Aorta (tissue), 5 donors: ENCODE data around the gene ASCC3. TPM values are rescaled to one million over a fixed set of nuclear protein-coding genes. Genes with fewer than 3 reads are reported as not detected.

Experiments
- ATAC-seq: fragments of 200-7000 bp; cut with Tn5 transposase; one replicate; pipeline ENCODE4 v1.9.1; 2022; ENCODE audit warnings: moderate library complexity; ENCODE audit not compliant: low FRiP score
- DNase-seq, 2 donors: peaks; one replicate each; pipeline ENCODE4 v3.0.0-alpha.2; 2020
- H3K27ac ChIP-seq, 2 donors: one replicate each; pipeline ENCODE4 v1.5.1; 2013; ENCODE audit warnings: low read length in 2 of 2, mild to moderate bottlenecking in 2 of 2, moderate library complexity in 2 of 2, control low read depth in 1 of 2, inconsistent platforms in 1 of 2, low read depth in 1 of 2
- H3K27me3 ChIP-seq, 2 donors: one replicate each; pipeline ENCODE4 v1.6.1; 2013; ENCODE audit warnings: control low read depth in 1 of 2, low read length in 1 of 2, mild to moderate bottlenecking in 1 of 2, moderate library complexity in 1 of 2; ENCODE audit not compliant: insufficient read depth in 2 of 2, control insufficient read depth in 1 of 2
- H3K36me3 ChIP-seq, 2 donors: one replicate each; pipeline ENCODE4 v1.6.1; 2013; ENCODE audit warnings: control low read depth in 1 of 2, low read length in 1 of 2, mild to moderate bottlenecking in 1 of 2; ENCODE audit not compliant: insufficient read depth in 2 of 2, control insufficient read depth in 1 of 2
- H3K4me1 ChIP-seq, 2 donors: one replicate each; pipeline ENCODE4 v1.6.1; 2013; ENCODE audit warnings: low read length in 2 of 2, control low read depth in 1 of 2, mild to moderate bottlenecking in 1 of 2, moderate library complexity in 1 of 2; ENCODE audit not compliant: insufficient read depth in 2 of 2, control insufficient read depth in 1 of 2
- H3K4me3 ChIP-seq, 2 donors: one replicate each; pipeline ENCODE4 v1.5.1; 2013; ENCODE audit warnings: low read length in 2 of 2, control low read depth in 1 of 2, mild to moderate bottlenecking in 1 of 2
- H3K9me3 ChIP-seq: one replicate; pipeline ENCODE4 v1.6.1; 2013; ENCODE audit warnings: mild to moderate bottlenecking, low read length; ENCODE audit not compliant: control insufficient read depth
- WGBS, 2 donors: extraction: QIAGEN DNeasy Blood & Tissue Kit; methylation state at CpG; one replicate each; pipeline ENCODE4 v1.1.7; 2013; 5-methylcytosine and 5-hydroxymethylcytosine counted together
- intact Hi-C, 2 donors: fragments of 100-400 bp; cut with DNase I; formaldehyde crosslinking; loops; one replicate each; pipeline versions ENCODE4 v1.14.2 to v1.15.0; 2022
- polyA plus RNA-seq, 2 donors: library from polyadenylated mRNA; stranded (reverse); fragments of 200-250 nt; gene quantifications; one replicate each; pipeline ENCODE4 v1.2.3, GENCODE V29; 2013
- total RNA-seq, 2 donors: library from RNA; stranded (reverse); fragmentation: NEBNext Ultra II Directional; extraction: Animal tissue kit (Norgen Biotek cat#: 25700); gene quantifications; one replicate each; pipeline ENCODE4 v1.2.1, GENCODE V29; 2021
- donor health status: healthy with polysubstance abuse.
- donor health status: Bipolar disorder and iron deficiency.
- donor health status: DM: no; HTN: no; CAD: no.
- donor health status: DM: no; HTN: no; CAD: no.
- donor health status: DM: yes; HTN: yes; CAD: no.

The ASCC3 gene
- total and polyA plus RNA-seq, 4 donors: 3.5 to 46.9 (median 26.8) TPM

GRCh38 chr6:100599088-100599770, 281.9 kb downstream of the ASCC3 start:
- no peaks in the 10 kb centered on the region for H3K4me1 ChIP-seq
- no peaks in the 10 kb centered on the region for H3K9me3 ChIP-seq
- DNase-seq (no peak), ATAC-seq (no peak)
- intact Hi-C loops: no loop called here
- no peak overlapping the region for H3K27ac ChIP-seq
- WGBS, 2 donors: 97 to 100% methylated on average over 1 of the region's 1 CpG
- no peaks in the 10 kb centered on the region for H3K27me3 ChIP-seq
- H3K4me3 ChIP-seq: no peak overlapping the region
- H3K36me3 ChIP-seq: no peaks in the 10 kb centered on the region

- no peaks in the 10 kb centered on the region for H3K27me3 ChIP-seq
- no peaks in the 10 kb centered on the region for H3K36me3 ChIP-seq
- H3K4me3 ChIP-seq: no peak overlapping the region
- no peaks in the 10 kb centered on the region for H3K9me3 ChIP-seq
- no peak overlapping the region for H3K27ac ChIP-seq
- ATAC-seq (no peak), DNase-seq (no peak)
- no peaks in the 10 kb centered on the region for H3K4me1 ChIP-seq
- intact Hi-C loops: no loop called here
Measured at GRCh38 chr6:100595456-100595855, 285.7 kb downstream of the ASCC3 start.

GRCh38 chr6:100593522-100593921, 287.6 kb downstream of the ASCC3 start:
- Histone ChIP-seq H3K36me3 (no peaks in the 10 kb centered on the region), H3K4me3 (no peak overlapping the region), H3K27ac (no peak overlapping the region), H3K9me3 (no peaks in the 10 kb centered on the region), H3K27me3 (no peaks in the 10 kb centered on the region), H3K4me1 (no peaks in the 10 kb centered on the region)
- ATAC-seq (no peak), DNase-seq (no peak)
- 59% methylated on average over 2 of the region's 2 CpGs for WGBS, 2 donors
- intact Hi-C loops: no loop called here

DNA sequence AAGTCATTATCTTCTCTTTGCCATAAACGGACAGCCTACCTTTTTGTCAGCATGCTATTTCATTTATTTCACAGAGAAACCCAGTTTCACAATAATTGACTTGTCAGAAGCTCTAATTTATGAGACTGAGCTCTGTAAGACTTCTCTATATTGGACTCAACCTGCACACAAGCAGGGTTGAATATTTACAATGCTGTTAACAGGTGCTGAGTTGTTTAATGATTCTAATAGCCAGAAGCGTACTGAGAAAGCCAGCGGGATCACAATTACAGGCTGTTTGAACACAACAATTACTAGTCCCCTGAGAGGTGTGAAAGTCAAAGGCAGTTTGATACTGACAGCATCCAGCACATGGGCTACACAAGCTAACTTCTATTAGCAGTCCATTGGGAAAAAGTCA, 288.2 kb downstream of the ASCC3 start:
- no peaks in the 10 kb centered on the region for H3K27me3 ChIP-seq
- no peaks in the 10 kb centered on the region for H3K4me1 ChIP-seq
- H3K9me3 ChIP-seq: no peaks in the 10 kb centered on the region
- intact Hi-C loops: no loop called here
- DNase-seq (no peak), ATAC-seq (no peak)
- WGBS, 2 donors: 78 to 80% methylated on average over 3 of the region's 3 CpGs
- H3K27ac ChIP-seq: no peak overlapping the region
- H3K4me3 ChIP-seq: no peak overlapping the region
- H3K36me3 ChIP-seq: no peaks in the 10 kb centered on the region

GRCh38 chr6:100577425-100577824, 303.7 kb downstream of the ASCC3 start:
- no peaks in the 10 kb centered on the region for H3K36me3 ChIP-seq
- DNase-seq (no peak), ATAC-seq (no peak)
- intact Hi-C loops: no loop called here
- WGBS, 2 donors: 84 to 90% methylated on average over 4 of the region's 4 CpGs
- H3K9me3 ChIP-seq: no peaks in the 10 kb centered on the region
- no peaks in the 10 kb centered on the region for H3K4me1 ChIP-seq
- no peak overlapping the region for H3K27ac ChIP-seq
- no peaks in the 10 kb centered on the region for H3K27me3 ChIP-seq
- no peak overlapping the region for H3K4me3 ChIP-seq

DNA sequence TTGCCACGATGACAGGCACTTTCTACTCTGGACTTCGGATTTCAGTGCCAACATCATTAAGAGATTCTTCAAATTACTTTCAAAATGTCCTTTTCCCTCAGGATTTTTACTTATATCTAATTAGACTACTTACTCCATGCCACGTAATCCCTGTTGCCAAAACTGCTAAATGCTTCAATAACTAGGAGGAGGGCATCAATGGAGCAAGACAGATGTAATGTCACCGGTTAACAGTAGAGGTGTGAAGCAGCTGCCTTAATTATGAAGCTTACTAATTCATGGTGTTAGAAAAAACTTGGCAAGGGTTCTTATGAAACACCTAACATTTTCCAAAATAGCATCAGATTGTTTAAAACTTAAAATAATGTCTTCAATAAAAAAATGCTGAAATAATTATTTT, 305.2 kb downstream of the ASCC3 start:
- 69 to 77% methylated on average over 4 of the region's 4 CpGs for WGBS, 2 donors
- Histone ChIP-seq H3K4me3 (no peak overlapping the region), H3K27ac (no peak overlapping the region), H3K9me3 (no peaks in the 10 kb centered on the region), H3K36me3 (no peaks in the 10 kb centered on the region), H3K4me1 (no peaks in the 10 kb centered on the region), H3K27me3 (no peaks in the 10 kb centered on the region)
- DNase-seq (no peak), ATAC-seq (no peak)
- intact Hi-C loops: no loop called here

DNA sequence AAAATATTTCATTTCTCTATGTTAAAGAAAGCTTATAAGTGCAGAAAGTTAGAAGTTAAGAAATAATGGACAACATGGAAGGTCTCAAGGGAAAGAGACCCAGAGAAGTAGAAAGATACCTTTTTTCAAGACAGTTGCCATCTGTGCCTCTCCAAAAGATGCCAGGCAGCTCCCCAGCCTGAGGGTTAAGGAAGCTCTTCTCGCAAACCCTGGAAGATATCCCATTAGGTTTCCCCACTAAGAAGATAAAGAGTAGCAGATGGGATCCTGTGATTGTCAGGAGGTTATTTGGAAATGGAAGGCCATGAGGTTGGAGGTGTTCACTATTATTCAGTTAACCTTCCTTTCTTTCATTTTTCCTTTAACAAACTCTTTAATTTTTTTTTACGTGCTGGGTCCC, 306.3 kb downstream of the ASCC3 start:
- DNase-seq (no peak), ATAC-seq (no peak)
- Histone ChIP-seq H3K36me3 (no peaks in the 10 kb centered on the region), H3K4me3 (no peak overlapping the region), H3K27me3 (no peaks in the 10 kb centered on the region), H3K4me1 (no peaks in the 10 kb centered on the region), H3K9me3 (no peaks in the 10 kb centered on the region), H3K27ac (no peak overlapping the region)
- intact Hi-C loops: no loop called here
- 91 to 92% methylated on average over 2 of the region's 2 CpGs for WGBS, 2 donors

DNA sequence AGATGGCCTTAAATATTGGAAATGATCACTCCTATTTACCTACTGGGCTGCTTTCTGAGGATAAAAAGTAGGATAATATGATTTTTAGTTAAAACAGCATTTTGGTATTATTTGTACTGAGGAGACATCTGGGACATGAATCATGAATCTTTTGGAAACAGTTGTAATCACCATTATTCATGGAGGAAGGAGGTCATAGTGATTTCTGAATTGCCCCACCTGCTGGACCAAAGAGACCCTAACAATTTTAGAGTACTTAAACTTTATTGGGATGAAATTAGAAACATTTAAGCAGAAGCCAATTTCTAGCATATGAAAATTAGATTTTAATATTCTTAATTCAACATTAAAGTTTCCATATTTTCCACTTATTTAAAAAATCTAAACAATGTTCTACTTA, 308.0 kb downstream of the ASCC3 start:
- no peaks in the 10 kb centered on the region for H3K4me1 ChIP-seq
- H3K9me3 ChIP-seq: no peaks in the 10 kb centered on the region
- H3K27ac ChIP-seq: no peak overlapping the region
- no peaks in the 10 kb centered on the region for H3K36me3 ChIP-seq
- no peaks in the 10 kb centered on the region for H3K27me3 ChIP-seq
- no peak for DNase-seq
- ATAC-seq: no peak
- intact Hi-C loops: no loop called here
- no peak overlapping the region for H3K4me3 ChIP-seq

- H3K27ac ChIP-seq: no peak overlapping the region
- H3K36me3 ChIP-seq: no peaks in the 10 kb centered on the region
- intact Hi-C loops: no loop called here
- no peak overlapping the region for H3K4me3 ChIP-seq
- no peaks in the 10 kb centered on the region for H3K4me1 ChIP-seq
- no peak for ATAC-seq
- 96 to 97% methylated on average over 5 of the region's 5 CpGs for WGBS, 2 donors
- DNase-seq: no peak
- no peaks in the 10 kb centered on the region for H3K9me3 ChIP-seq
- no peaks in the 10 kb centered on the region for H3K27me3 ChIP-seq
Measured at GRCh38 chr6:100568255-100568654, 312.9 kb downstream of the ASCC3 start.
